ENCODE results near the gene NIT2.
A peak's percentile ranks its signal among the peaks of the same experiment; 100 is the strongest.
"Not testable (repeated sequence)": the region's sequence is repeated elsewhere in the genome, so short reads cannot be mapped to it uniquely, and the experiment has no call there.

The NIT2 gene

DNA sequence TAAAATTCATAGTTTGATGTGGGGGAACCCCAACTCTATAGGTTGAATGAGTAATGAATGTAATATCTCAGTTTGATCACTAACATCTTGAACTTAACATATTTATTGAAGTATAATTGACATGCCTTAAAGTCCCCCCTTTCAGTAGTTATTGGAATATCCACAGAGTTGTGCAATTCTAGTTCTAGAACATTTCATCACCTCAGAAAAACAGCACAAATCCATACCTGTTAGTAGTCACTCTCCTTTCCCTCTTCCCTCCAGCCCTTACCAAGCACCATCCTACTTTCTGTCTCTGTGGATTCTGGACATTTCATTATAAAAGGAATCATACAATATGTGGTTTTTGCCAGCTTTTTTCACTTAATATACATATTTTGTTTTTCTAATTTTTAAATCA, 8.7 kb upstream of the NIT2 start:
- no peak overlapping the region for H3K4me3 ChIP-seq (ENCODE audit: low read depth, low read length)
- DNase-seq (ENCODE audit: low read depth) = no peak
- TF ChIP-seq, protein P1, sequence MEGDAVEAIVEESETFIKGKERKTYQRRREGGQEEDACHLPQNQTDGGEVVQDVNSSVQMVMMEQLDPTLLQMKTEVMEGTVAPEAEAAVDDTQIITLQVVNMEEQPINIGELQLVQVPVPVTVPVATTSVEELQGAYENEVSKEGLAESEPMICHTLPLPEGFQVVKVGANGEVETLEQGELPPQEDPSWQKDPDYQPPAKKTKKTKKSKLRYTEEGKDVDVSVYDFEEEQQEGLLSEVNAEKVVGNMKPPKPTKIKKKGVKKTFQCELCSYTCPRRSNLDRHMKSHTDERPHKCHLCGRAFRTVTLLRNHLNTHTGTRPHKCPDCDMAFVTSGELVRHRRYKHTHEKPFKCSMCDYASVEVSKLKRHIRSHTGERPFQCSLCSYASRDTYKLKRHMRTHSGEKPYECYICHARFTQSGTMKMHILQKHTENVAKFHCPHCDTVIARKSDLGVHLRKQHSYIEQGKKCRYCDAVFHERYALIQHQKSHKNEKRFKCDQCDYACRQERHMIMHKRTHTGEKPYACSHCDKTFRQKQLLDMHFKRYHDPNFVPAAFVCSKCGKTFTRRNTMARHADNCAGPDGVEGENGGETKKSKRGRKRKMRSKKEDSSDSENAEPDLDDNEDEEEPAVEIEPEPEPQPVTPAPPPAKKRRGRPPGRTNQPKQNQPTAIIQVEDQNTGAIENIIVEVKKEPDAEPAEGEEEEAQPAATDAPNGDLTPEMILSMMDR (conservative IDR thresholded peaks at IDR 0.05; ENCODE audit: low read depth, low read length) = no peak

DNA sequence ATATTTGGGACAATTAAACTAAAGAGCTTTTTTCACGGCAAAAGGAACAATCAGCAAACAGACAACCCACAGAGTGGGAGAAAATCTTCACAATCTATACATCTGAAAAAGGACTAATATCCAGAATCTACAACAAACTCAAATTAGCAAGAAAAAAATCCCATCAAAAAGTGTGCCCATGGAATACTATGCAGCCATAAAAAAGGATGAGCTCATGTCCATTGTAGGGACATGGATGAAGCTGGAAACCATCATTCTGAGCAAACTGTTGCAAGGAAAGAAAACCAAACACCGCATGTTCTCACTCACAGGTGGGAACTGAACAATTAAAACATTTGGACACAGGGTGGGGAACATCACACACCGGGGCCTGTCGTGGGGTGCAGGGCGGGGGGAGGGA, 7.2 kb upstream of the NIT2 start:
- not testable (repeated sequence) for H3K4me3 ChIP-seq (ENCODE audit: low read depth, low read length); DNase-seq (ENCODE audit: low read depth)

DNA sequence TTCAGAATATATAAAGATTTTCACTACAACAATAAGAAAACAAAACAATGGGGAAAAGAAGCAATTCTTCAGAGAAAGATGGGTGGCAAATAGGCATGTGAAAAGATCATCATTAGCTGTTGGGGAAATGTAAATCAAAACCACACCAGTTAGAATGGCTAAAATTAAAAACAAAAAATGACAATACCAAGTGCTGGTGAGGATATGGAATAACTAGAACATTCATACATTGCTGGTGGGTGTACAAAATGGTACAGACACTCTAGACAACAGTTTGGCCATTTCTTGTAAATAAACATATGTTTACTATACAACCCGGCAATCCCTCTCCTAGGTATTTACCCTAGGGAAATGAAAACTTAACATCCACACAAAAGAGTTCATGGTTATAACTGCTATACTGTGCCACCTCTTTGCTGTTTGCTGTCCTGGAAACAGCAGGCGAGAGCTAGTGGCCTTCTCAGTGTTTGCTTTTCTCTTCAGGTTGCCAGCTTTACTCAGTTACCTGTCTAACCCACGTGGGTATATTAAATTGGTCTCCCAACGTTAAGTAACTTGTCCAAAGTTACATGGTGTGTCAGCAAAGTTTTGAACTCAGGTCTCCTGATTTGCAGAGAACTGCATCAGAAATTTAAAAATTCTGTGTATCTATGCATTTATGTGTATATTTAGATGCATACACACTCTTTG, 4.6 kb upstream of the NIT2 start:
- TF ChIP-seq, protein P1 (conservative IDR thresholded peaks at IDR 0.05; ENCODE audit: low read depth, low read length) = no peak
- DNase-seq (ENCODE audit: low read depth) = no peak
- H3K4me3 ChIP-seq (ENCODE audit: low read depth, low read length) = no peak overlapping the region

- DNase-seq (ENCODE audit: low read depth) = no peak
- TF ChIP-seq, protein P1 (conservative IDR thresholded peaks at IDR 0.05; ENCODE audit: low read depth, low read length) = no peak
- no peak overlapping the region for H3K4me3 ChIP-seq (ENCODE audit: low read depth, low read length)
These were observed 3.9 kb upstream of the NIT2 start for GRCh38 chr3:100330651-100331050.

- no peak overlapping the region for H3K4me3 ChIP-seq (ENCODE audit: low read depth, low read length)
- TF ChIP-seq, protein P1 (conservative IDR thresholded peaks at IDR 0.05; ENCODE audit: low read depth, low read length) = no peak
- no peak for DNase-seq (ENCODE audit: low read depth)
These were observed 2.9 kb upstream of the NIT2 start for GRCh38 chr3:100331660-100332059.

- no peak for DNase-seq (ENCODE audit: low read depth)
- H3K4me3 ChIP-seq (ENCODE audit: low read depth, low read length) = no peak overlapping the region
- TF ChIP-seq, protein P1 (conservative IDR thresholded peaks at IDR 0.05; ENCODE audit: low read depth, low read length) = no peak
These were observed 1.5 kb upstream of the NIT2 start for GRCh38 chr3:100333051-100333450.

GRCh38 chr3:100333970-100334487, 528 bp upstream of the NIT2 start:
- peak overlapping the region; percentile 73 for H3K4me3 ChIP-seq (ENCODE audit: low read depth, low read length)
- no peak for DNase-seq (ENCODE audit: low read depth)
- TF ChIP-seq, protein P1 (conservative IDR thresholded peaks at IDR 0.05; ENCODE audit: low read depth, low read length) = no peak
